Skin of body (tissue), 2 donors: ENCODE measurements around the gene NDUFB1. TPM values are rescaled to one million over a fixed set of nuclear protein-coding genes. Genes with fewer than 3 reads are reported as not detected.

Source experiments
- DNase-seq: peaks from one replicate; lab custom pipeline; 2025; lab: John Stamatoyannopoulos, UW
- total RNA-seq: library from RNA; depleted of rRNA; stranded (reverse); fragments of >200 nt; gene quantifications from one replicate; pipeline ENCODE4 v1.2.3, GENCODE V29; 2014

Gene NDUFB1
- total RNA-seq, 1 donor from 2014 or later, result 131 TPM

- no peak for DNase-seq
Observed at GRCh38 chr14:92099802-92100201, 21.7 kb downstream of the NDUFB1 start.

- no peak for DNase-seq
Observed at GRCh38 chr14:92093320-92093719, 28.2 kb downstream of the NDUFB1 start.

- DNase-seq, result no peak
Observed at GRCh38 chr14:92088494-92088893, 33.0 kb downstream of the NDUFB1 start.

GRCh38 chr14:92074555-92074954 is 47.0 kb downstream of the NDUFB1 start:
- DNase-seq, result no peak

Other genes starting within 250 kb of the NDUFB1 start
- gene FBLN5, start 174.0 kb downstream of the NDUFB1 start, total RNA-seq, result 46.5 TPM
- 41.9 TPM for gene TRIP11, start 81.6 kb downstream of the NDUFB1 start, total RNA-seq
- gene ATXN3, start 15.1 kb downstream of the NDUFB1 start, total RNA-seq, result 55.3 TPM
- 20.4 TPM for gene CPSF2, start 263 bp upstream of the NDUFB1 start, total RNA-seq
- 0.49 TPM for gene SLC24A4, start 201.5 kb upstream of the NDUFB1 start, total RNA-seq